Transverse colon (tissue), 4 donors: ENCODE results near the gene SMURF2.

Experiments
- POLR2AphosphoS5 ChIP-seq, 3 donors: sonication (generic); formaldehyde crosslinking; IDR thresholded peaks; one replicate each; pipeline ENCODE4 v1.6.1; 2016; ENCODE audit warnings: antibody characterized with exemption in 3 of 3
- TF ChIP-seq, protein P1 (sequence below), 5 experiments: fragments of 200-600 bp in 3 of 5; fragments of 450-650 bp in 2 of 5; sonication (generic) in 3 of 5; IDR thresholded peaks; 1 replicate in 2 of 5; 2 replicates in 3 of 5; pipeline ENCODE4 v1.5.1; 2016 to 2017; ENCODE audit warnings: antibody characterized with exemption in 5 of 5, inconsistent platforms in 3 of 5, mild to moderate bottlenecking in 2 of 5, moderate library complexity in 1 of 5

DNA sequence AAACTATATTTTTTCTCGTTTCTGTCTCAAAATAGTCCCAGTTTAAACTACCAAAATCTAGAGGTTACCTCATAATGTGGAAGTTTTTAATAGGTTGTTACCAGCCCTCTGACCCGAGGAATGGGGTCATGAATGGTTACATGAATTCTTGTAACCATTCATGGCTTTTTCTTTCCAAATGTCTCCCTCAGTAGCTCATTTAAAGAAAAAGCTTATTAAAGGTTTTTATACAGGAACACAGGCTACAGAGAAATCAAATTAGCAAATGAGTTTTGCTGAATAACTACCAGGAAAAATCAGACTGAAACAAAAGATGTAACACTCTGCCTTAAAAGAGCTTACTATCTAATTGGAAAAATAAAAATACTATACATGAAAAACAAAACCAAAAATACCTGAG, 63.4 kb downstream of the SMURF2 start:
- TF ChIP-seq, protein P1, sequence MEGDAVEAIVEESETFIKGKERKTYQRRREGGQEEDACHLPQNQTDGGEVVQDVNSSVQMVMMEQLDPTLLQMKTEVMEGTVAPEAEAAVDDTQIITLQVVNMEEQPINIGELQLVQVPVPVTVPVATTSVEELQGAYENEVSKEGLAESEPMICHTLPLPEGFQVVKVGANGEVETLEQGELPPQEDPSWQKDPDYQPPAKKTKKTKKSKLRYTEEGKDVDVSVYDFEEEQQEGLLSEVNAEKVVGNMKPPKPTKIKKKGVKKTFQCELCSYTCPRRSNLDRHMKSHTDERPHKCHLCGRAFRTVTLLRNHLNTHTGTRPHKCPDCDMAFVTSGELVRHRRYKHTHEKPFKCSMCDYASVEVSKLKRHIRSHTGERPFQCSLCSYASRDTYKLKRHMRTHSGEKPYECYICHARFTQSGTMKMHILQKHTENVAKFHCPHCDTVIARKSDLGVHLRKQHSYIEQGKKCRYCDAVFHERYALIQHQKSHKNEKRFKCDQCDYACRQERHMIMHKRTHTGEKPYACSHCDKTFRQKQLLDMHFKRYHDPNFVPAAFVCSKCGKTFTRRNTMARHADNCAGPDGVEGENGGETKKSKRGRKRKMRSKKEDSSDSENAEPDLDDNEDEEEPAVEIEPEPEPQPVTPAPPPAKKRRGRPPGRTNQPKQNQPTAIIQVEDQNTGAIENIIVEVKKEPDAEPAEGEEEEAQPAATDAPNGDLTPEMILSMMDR (IDR thresholded peaks at IDR 0.05), result no peak
- TF ChIP-seq POLR2AphosphoS5 (IDR thresholded peaks at IDR 0.05), result no peak
